ENCODE data around the gene XRCC5.

DNA sequence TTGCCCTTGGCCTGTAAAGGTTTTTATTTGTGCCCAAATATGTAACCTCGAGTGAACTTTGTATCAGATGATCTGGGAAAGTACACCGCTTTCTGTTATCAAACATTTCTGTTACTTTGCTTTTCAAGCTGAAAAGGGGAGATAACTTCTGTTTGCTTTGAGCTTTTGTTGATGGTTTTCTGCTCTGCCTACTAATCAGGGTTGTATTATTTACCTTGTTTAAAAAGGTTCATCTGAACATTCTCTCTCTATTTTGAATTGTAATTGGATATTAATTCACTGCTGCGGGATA, 79.4 kb downstream of the XRCC5 start:
- TF ChIP-seq EZH2 (IDR thresholded peaks at IDR 0.05; ENCODE audit: borderline replicate concordance, low read depth, low read length, poor library complexity, severe bottlenecking) = no peak
- TF ChIP-seq CTCF (conservative IDR thresholded peaks at IDR 0.05; ENCODE audit: low read depth, low read length) = no peak
